ENCODE results near the gene ATP8B1.
"Not testable (repeated sequence)": the region's sequence is repeated elsewhere in the genome, so short reads cannot be mapped to it uniquely, and the experiment has no call there.

ATP8B1 gene

DNA sequence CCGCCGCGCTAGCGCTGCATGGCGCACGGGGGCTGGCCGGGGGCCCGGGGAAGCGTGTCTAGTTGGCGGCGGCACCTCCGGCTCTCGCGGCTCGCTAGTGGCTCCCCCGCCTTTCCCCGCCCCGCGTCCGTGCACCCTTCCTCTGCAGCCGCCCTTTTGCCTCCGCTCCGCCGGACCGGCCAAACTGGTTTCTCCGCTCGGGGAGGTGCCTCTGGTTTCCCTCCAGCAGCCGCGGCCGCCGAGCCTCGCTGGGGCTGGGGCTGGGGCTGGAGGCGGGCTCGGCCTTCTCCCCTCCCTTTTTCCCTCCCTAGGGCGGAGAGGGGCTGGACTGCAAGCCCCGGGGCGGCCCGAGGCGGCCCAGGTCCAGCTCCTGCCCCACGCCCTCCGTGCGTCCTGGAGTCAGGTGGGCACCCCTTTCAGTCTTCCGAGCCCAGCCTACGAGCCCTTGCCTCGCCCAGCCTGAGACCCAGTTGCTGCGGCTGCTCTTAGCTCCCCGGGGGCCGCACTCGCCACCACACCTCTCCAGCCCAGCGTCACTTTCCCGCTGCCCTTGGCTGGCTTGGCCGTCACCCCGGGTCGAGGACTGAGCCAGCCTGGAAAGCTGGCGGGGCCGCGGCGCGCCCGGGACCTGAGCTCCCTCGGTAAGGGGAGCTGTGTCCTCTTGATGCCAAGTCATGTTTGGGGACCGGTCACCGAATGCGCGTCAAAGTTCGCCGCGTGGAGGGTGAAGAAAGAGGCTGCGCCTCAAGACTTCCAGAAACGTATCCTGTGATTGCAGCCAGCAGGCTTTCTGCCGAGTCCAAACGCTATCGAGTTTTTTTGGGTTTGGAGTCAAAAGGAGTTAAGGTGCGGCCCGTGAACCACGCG lies at the start of gene ATP8B1:
Gene ATP8B1, minus strand, starts transcription at position 213 of the 867 bp plus-strand sequence. CDS start 71,508 bp downstream, outside the sequence.
- DNase-seq (ENCODE audit: low spot score), result peak; percentile 85

DNA sequence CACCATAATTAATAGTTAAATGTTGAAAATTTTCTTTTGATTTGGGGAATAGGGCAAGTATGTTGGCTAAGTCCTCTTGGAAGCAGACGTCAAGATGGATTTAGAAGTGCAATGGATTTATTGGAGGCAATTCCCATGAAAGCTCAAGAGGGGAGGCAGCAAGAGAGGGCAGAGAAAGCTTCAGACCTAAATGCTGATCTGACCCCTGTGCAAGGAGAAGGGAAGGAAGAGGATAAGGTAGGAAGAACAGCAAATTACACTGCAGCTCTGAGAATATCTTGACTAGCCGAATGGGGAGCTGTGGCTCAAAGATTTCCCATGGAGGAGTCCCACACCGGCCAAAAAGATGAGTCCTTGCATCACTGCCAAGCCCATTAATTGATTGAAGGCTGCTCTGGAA lies 46.9 kb upstream of the ATP8B1 start:
- no peak for DNase-seq (ENCODE audit: low spot score)

DNA sequence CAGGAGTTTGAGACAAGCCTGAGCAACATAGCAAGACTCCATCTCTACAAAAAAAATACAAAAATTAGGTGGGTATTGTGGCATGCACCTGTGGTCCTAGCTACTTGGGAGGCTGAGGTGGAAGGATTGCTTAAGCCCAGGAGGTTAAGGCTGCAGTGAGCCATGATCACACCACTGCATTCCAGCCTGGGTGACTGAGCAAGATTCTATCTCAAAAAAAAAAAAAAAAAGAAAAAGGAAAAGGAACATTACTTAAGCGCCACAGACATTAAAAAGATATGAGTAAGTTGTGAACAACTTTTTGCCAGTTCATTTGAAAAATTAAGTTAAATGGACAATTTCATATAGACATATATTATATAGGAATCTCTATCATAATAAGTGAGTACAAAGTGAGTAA lies 45.3 kb upstream of the ATP8B1 start:
- DNase-seq (ENCODE audit: low spot score), result not testable (repeated sequence)

DNA sequence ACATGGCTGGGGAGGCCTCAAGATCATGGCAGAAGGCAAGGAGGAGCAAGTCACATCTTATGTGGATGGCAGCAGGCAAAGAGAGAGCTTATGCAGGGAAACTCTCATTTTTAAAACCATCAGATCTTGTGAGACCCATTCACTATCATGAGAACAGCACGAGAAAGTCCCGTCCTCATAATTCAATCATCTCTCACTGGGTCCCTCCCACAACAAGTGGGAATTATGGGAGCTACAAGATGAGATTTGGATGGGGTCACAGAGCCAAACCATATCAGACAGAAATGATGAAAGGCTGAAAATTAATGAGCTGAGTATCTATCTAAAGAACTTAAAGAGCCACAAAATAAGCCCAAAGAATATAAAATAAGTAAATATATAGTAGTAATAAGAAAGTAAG lies 44.3 kb upstream of the ATP8B1 start:
- not testable (repeated sequence) for DNase-seq (ENCODE audit: low spot score)

GRCh38 chr18:57846258-57846657 lies 43.1 kb upstream of the ATP8B1 start:
- DNase-seq (ENCODE audit: low spot score), result peak; percentile 53

GRCh38 chr18:57845605-57846074 lies 42.5 kb upstream of the ATP8B1 start:
- no peak for DNase-seq (ENCODE audit: low spot score)

GRCh38 chr18:57844319-57844718 lies 41.2 kb upstream of the ATP8B1 start:
- no peak for DNase-seq (ENCODE audit: low spot score)

DNA sequence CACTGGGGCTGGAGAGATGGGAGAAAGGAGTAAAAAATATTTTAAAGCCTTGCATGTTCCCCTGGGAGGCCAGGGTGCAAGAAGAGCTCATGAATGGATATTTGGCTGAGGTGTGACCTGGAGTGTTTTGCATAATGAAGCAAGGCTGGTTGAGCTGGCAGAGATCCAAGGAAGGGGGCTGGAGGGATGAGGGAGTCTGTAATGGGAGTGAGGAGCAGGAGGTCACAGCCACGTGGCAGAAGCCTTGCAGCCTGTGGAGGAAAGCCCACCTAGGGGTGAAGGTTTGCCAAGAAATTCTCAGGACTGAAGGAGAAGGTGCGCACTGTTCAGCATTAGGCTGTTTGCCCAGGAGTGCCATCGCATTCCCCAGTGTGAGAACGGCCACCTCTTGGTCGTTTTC lies 40.3 kb upstream of the ATP8B1 start:
- DNase-seq (ENCODE audit: low spot score), result no peak

DNA sequence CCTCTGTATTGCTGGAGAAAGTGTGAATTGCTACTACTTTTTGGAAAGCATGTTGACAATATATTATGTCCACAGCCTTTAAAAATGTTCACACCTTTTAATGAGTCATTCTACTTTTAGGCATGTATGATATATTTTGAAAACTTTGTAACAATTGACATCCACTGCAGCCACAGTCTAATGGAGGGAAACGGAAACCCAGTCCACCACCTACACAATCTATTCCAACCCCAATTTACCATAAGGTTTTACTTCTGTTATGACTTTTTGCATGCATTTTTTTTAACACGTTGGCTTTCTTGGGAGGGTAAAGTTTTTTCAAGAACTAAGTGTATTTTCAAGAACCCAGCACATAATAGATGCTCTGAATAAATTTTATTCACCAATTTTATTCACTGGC lies 38.5 kb upstream of the ATP8B1 start:
- no peak for DNase-seq (ENCODE audit: low spot score)

DNA sequence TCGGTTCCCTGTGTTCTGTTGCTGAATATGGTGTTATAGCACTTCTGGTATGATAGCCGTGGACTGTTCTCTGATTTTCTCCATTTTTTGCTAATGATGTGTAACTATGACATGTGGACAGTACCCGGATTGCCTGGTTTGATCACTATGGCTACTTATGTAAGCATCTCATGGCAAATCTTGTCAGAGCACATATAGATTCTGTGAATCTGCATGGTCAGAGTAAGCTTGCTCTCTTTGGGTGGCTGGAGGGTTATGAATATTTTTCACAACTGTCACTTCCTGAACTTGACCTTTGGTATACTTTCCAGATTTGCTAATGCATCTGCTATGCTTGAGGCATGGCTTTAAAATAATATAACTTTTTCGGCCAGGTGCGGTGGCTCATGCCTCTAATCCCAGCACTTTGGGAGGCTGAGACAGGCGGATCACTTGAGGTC lies 36.8 kb upstream of the ATP8B1 start:
- peak; percentile 43 for DNase-seq (ENCODE audit: low spot score)

DNA sequence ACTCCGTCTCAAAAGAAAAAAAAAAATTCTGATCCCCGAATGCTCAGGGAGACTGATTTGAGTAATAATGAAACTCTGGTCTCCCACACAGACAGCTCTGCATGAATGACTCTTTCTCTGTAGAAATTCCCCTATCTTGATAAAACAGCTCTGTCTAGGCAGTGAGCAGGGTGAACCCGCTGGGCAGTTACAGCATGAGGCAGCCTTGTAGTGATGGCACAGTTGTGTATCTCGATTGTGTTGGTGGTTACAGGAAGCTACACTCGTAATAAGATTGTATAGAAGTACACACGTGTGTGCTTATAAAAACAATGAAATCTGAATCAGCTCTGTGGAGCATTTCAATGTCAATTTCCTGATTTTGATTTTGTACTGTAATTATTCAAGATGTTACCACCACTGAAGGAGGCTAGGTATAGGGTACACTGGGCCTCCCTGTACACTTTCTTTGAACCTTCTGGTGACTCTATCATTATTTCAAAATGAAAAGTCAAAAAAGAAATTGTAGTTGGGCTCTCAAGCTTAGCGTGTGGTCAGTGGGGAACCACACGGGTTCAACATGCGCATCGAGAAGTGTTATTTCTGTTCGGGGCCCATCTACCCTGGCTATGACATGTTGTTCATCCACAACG lies 34.9 kb upstream of the ATP8B1 start:
- no peak for DNase-seq (ENCODE audit: low spot score)

DNA sequence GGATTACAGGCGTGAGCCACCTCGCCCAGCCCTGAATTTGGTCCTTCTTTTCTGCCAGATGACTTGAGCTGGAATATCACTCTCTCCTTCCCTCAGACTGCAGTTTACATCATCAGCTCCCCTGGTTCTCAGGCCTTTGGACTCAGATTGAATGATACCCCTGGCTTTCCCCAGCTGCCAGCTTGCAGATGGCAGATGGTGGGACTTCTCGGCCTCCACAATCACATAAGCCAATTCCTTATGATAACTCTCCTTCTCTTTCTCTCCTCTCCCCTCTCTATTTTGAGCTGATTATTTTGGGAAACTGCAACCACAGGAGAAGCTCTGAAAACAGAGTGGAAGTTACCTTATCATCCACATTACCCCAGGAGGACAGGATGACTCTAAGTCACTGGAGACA lies 33.4 kb upstream of the ATP8B1 start:
- DNase-seq (ENCODE audit: low spot score), result no peak

DNA sequence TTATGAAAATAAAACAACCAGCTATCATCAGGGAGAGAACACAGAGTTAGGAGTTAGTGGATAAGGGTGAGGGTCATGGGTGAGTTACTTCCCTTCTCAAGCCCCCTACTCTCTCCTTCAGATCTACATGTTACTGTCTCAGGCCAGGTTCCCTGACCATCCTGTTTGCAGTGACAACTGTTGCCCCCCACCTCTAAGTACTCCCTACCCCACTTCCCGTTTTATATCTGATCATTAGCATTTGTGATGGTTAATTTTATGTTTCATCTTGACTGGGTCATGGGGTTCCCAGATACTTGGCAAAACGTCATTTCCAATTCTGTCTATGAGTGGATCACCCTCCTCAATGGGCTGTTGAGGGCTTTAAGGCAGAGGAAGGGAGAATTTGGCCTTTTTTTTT lies 32.8 kb upstream of the ATP8B1 start:
- no peak for DNase-seq (ENCODE audit: low spot score)

DNA sequence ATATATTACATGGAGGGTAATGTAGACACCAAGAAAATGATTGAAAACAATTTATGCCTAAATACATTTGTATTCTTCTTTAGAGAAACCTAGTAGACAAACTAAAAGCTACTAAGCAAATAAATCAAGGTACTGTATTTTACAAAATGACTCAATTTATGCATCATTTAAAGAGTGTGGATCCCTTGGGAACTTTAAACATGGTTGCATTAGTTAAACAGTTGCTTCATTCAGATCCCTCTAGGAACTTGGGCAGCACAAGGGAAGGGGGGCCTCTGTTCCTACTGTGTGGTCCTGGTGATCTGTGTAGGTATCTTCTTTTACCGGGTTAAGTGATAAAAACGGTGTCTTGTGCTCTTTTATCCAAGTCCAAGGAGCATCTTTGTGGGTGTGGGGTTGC lies 31.5 kb upstream of the ATP8B1 start:
- no peak for DNase-seq (ENCODE audit: low spot score)

GRCh38 chr18:57833441-57834101 lies 30.5 kb upstream of the ATP8B1 start:
- DNase-seq (ENCODE audit: low spot score), result peak; percentile 24

GRCh38 chr18:57832730-57833129 lies 29.6 kb upstream of the ATP8B1 start:
- no peak for DNase-seq (ENCODE audit: low spot score)

DNA sequence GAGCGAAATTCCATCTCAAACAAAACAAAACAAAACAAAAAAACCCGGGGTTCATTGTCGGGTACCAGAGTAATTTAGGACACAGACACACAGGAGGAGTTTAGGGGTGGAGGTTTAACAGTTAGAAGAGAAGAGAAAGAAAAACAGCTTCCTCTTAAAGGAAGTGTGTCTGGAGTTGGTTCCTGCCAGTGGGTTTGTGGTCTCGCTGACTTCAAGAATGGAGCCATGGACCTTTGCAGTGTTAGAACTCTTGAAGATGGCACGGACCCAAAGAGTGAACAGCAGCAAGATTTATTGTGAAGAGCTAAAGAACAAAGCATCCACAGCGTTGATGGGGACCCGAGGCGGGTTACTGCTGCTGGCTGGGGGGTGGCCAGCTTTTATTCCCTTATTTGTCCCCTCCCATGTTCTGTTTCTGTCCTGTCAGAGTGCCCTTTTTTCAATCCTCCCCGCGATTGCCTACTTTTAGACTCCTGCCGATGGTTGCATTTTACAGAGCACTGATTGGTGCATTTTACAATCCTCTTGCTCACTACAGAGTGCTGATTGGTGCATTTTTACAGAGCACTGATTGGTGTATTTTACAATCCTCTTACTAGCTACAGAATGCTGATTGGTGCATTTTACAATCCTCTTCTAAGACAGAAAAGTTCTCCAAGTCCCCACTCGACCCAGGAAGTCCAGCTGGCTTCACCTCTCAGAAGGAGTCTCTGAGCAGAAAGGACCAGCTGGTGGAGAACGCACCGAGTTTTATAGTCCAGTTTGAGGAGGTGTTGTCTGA lies 28.7 kb upstream of the ATP8B1 start:
- DNase-seq (ENCODE audit: low spot score), result no peak

DNA sequence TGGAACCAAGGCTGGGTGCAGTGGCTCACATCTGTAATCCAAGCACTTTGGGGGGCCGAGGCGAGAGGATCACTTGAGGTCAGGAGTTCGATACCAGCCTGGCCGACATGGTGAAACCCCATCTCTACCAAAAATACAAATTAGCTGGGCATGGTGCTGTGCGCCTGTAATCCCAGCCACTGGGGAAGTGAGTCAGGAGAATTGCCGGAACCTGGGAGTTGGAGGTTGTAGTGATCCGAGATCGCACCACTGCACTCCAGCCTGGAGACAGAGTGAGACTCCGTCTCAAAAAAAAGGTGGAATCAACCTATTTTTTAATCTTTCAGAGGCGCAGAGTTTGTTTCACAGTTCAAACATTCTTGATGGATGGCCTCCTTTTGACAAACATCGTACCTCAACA lies 24.5 kb upstream of the ATP8B1 start:
- DNase-seq (ENCODE audit: low spot score), result no peak

- no peak for DNase-seq (ENCODE audit: low spot score)
Observed at GRCh38 chr18:57826252-57826651, 23.1 kb upstream of the ATP8B1 start.

DNA sequence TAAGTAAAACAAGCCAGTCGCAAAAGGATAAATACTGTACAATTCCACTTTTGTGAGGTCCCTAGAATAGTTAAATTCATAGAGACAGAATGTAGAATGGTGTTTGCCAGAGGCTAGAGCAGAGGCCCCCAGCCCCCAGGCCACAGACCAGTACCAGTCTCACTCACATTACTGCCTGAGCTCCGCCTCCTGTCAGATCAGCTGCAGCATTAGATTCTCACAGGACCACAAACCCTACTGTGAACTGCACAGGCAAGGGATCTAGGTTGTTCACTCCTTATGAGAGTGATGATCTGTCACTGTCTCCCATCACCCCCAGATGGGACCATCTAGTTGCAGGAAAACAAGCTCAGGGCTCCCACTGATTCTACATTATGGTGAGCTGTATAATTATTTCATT lies 17.5 kb upstream of the ATP8B1 start:
- not testable (repeated sequence) for DNase-seq (ENCODE audit: low spot score)

DNA sequence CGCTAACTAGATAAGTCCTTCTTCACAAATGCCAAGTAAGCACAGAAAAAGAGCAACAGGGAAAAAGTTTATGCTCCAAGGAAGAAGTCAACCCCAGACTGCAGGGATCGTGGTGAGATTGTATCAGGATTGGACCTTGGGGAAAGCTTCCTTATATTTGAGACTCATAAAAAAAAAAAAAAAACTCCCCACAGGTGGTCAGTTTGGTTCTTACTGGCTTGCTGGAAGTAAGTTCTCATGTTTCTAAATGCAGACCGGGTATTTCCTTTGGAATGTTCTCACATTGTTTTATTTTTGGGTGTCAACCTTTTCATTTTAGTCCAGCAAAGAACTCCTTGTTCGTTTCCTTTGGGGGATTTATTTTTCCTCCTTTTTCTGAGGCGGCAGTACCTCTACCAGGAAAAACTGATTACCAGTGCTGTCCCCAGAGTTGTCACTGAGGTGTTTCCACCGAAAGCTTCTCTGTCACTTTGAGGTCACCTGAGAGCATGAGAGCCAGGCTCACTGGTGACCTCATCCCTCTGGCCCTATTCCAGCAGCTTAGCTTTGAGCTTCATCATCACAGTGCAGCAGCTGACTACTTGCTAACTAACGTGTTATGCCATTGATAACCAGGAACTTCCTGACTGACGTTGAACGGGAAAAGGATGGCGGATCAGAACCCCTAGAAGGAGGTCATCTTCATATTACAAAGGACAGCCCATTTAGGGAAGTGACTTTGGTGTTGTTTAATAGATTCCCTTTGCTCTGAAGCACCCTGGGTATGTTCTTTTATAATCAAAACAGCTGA lies 16.8 kb upstream of the ATP8B1 start:
- DNase-seq (ENCODE audit: low spot score), result peak; percentile 63

Data from AG08396 (cell line).